ENCODE data around the gene FLT4.

GRCh38 chr5:180646963-180647305 lies 2.5 kb downstream of the FLT4 start:
- TF ChIP-seq, protein P1, sequence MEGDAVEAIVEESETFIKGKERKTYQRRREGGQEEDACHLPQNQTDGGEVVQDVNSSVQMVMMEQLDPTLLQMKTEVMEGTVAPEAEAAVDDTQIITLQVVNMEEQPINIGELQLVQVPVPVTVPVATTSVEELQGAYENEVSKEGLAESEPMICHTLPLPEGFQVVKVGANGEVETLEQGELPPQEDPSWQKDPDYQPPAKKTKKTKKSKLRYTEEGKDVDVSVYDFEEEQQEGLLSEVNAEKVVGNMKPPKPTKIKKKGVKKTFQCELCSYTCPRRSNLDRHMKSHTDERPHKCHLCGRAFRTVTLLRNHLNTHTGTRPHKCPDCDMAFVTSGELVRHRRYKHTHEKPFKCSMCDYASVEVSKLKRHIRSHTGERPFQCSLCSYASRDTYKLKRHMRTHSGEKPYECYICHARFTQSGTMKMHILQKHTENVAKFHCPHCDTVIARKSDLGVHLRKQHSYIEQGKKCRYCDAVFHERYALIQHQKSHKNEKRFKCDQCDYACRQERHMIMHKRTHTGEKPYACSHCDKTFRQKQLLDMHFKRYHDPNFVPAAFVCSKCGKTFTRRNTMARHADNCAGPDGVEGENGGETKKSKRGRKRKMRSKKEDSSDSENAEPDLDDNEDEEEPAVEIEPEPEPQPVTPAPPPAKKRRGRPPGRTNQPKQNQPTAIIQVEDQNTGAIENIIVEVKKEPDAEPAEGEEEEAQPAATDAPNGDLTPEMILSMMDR (conservative IDR thresholded peaks at IDR 0.05; ENCODE audit: low read length): no peak
- TF ChIP-seq EZH2phosphoT487 (IDR thresholded peaks at IDR 0.05; ENCODE audit: borderline replicate concordance, low read depth, low read length): no peak
